Hematopoietic multipotent progenitor cell treated with erythropoietin and hydrocortisone succinate and interleukin-3 and kit ligand, for 4 days (in vitro differentiated cells): ENCODE results near the gene IL6ST.
A peak's percentile ranks its signal among the peaks of the same experiment; 100 is the strongest.
"Not testable (repeated sequence)": the region's sequence is repeated elsewhere in the genome, so short reads cannot be mapped to it uniquely, and the experiment has no call there.

Experiments
- DNase-seq: peaks from one replicate; pipeline ENCODE4 v3.0.0-alpha.2; 2015

IL6ST gene

DNA sequence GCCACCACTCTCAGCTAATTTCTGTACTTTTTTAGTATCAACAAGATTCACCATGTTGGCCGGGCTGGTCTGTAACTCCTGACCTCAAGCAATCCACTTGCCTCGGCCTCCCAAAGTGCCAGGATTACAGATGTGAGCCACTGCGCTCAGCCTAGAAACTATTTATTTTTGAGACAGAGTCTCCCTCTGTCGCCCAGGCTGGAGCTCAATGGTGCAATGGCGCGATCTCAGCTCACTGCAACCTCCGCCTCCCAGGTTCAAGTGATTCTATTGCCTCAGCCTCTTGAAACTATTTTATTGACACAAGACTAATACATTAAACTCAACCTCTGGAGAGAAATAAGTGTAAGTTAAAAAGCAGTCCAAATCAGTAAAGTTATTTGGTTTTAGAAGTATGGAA lies 34.0 kb downstream of the IL6ST start:
- DNase-seq, result no peak

GRCh38 chr5:55959208-55959607 lies 35.6 kb downstream of the IL6ST start:
- DNase-seq, result no peak

GRCh38 chr5:55941154-55941553 lies 53.6 kb downstream of the IL6ST start:
- DNase-seq, result not testable (repeated sequence)

DNA sequence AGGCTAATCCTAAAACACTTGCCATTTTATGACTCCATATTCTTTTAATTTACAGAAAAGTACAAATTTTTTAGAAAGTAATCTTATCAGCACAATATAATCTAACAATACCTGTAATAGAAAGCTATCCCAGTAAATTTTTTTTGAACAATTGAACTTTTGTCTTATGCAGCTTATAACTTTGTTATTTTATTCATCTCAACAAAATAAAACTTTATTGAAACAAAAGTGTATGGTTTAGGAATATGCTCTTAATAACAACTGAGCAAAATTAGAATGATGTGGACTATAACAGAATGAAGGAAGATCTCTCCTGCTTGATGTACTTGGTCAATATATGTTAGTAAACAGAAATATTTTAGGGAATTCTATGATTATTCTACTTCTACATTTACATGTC lies 57.2 kb downstream of the IL6ST start:
- DNase-seq, result not testable (repeated sequence)

DNA sequence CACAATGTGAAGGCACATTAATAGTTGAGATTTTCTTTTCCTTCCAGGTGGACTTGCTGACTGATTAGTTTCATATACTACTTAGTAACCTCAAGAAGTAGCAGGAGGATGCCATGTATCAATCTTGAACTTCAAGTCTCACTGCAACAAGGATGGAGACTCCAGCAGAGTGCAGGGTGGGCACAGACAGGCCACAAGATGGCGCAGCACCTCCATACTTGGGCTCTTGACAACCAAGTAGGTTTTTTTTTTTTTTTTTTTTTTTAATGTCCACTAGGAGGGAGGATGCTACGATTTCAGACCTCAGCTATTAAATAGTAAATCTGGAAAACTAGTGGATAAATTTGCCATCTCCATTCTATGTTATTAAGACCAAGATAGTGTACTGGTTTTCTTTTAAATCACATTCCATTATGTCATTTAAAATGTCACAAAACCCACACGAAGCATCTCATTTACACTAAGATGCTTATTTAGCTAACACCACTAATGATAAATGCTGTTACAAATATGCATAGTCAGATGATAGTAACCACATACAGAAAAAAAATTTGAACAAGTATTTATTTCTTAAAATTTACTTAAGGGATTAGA lies 58.6 kb downstream of the IL6ST start:
- peak; percentile 91 for DNase-seq

DNA sequence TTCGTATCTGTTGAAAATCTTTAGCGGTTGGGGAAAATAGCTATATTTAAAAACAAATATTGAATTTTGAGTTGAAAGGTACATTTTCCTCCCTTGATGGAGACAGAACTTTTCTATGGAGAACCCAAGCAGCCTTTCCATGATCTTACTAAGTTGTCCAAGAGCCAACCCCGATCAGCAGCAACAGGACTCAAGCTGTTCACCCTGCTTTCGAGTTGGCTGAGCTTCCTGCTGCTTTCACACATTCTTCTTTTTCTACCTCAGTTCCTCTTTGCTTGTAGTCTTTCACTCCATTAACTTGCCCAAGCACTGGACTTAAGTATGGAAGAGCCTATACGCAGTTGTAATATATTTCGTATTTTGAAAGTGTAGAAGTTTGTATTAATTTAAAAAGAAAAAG lies 59.4 kb downstream of the IL6ST start:
- DNase-seq, result no peak

GRCh38 chr5:55934720-55935119 lies 60.0 kb downstream of the IL6ST start:
- DNase-seq, result no peak

DNA sequence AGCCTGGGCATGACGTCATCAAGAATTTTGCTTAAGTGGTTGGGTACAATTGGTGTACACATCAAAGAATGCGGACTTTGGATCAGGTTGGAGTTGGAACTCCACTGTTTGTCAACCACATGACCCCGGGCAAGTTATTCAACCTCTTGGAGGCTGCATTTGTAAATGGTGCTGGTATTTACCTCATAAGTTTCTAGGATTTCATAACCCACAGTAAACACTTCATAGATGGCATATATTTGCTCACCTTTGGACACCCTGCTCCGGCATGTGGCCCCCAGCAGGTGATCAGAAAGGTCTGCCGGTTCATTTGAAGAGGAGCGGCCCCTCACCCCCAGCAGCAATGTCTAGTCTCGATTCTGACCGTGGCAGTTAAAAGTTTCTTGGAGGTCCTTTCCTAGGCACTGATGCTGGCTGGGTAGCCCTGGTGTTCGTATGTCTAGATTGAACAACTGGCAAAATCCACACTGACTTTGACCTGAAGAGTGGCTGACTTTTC lies 60.6 kb downstream of the IL6ST start:
- DNase-seq, result no peak

DNA sequence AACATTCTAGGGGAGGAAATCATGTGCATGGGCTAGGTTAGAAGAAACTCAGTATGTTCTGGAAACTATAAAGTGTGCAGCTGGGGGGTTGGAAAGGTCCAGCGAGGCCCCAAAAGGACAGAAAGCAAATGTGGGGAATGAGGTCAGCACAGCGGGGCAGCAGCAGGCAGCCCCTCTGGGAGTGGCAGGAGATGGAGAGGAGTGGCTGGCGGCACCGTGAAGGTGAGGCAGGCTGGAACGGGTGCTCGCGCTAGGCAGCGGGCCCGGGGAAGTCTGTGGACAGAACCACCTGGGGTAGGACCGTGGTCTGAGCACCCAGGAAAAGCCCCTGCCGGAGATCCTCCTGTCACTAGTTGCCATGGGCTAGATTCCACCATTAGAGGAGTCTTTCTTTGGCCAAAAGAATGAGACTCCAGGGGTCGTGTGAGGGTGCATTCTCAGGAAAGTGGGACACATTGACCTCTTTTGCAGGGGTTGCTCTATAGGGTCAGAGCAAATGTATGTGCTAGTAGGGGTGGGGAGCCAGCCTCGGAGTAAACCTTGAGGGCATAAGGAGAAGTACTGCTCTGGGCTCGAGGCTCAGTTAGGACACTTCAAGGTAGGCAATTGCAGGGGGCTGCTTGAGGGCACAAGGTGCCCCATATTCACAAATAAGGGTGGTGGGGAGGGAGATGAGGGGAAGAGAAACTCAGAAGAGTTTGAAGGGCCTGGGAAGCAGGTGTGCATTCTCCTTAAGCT lies 61.2 kb downstream of the IL6ST start:
- no peak for DNase-seq

DNA sequence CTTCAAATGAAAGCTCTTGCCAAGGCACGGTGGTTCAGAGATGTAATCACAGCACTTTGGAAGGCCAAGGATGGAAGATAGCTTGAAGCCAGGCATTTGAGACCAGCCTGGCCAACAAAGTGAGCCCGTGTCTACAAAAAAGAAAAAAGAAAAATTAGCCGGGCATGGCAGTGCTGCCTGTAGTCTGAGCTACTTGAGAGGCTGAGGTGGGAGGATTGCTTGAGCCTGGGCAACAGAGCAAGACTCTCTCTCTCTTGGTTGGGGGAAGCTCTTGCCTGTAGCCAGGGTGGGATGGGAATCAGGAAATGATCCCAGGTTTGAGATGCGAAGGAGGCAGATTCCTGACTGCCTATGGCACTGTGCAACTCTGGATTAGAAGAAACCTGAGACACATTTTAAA lies 62.1 kb downstream of the IL6ST start:
- no peak for DNase-seq

GRCh38 chr5:55929020-55929799 lies 65.6 kb downstream of the IL6ST start:
- DNase-seq, result no peak

DNA sequence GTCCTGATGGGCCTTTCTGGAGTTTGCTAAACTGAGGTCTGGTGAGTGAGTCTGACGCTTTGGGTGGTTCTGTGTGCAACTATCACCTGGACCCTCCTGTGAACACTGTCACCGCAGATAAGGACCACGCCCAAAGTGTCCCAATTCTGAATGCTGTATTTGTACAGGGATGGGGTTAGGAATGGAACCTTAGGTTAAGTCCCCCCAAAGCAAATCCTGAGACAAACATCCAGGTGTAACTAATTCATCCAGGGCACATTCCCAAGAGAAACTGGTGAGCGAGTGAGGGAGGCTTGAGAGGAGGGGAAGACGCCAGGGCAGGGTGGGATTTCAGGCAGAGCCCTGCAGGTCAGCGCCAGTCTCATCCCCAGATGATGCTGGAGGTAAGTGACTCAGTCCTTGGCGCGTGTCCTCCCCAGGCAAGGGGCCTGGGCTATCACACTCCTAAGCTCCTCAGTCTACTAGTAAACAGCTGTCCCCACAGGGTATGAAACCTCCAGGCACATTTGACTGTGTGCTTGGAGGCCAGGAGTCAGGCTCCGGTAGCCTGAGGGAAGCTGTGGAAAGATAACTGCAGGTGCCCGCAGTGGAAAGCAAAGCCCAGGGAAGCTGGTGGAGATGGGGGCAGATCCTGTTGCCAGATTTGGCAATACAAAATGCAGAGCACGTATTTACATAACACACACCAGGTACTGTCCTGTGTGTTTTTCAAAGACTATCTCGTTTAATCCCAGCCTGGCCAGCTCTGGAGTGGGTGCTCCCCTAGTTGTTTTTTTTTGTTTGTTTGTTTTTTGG lies 66.7 kb downstream of the IL6ST start:
- DNase-seq, result no peak

DNA sequence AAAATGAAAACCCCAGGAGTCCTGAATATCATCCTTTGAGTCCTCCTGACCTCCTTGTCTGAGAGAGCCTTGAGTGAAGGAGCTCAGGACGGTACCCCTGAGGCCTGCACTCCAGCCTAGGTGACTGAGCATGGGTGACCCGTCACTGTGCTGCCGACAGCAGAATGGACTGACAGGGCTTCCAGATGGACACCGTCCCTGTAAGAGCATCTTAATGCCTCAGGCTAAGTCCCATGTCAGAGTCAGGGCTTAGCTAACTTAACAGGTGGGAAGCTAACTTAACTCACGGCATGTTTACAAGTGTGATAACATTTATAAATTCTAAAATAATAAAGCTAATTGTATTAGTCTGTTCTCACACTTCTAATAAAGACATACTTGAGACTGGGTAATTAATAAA lies 68.3 kb downstream of the IL6ST start:
- no peak for DNase-seq

DNA sequence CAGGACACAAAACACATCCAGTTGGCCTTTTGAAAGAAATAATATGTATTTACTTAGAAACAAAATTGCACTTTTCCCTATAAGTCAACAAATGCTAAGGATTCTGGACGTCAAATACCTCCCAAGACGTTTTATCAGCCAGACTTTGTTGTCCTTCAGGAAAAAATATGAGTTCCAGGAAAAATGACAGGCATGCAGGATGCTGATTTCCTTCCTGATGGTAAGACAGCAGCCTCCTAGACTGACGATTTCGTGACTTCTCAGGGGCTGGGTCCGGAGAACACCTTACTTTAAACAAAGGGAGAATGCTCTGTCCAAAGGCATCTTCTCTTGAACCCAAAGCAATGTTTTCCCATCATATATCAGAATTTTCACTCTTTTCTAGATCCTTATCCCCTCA lies 69.1 kb downstream of the IL6ST start:
- DNase-seq, result no peak

GRCh38 chr5:55925181-55925580 lies 69.6 kb downstream of the IL6ST start:
- no peak for DNase-seq

DNA sequence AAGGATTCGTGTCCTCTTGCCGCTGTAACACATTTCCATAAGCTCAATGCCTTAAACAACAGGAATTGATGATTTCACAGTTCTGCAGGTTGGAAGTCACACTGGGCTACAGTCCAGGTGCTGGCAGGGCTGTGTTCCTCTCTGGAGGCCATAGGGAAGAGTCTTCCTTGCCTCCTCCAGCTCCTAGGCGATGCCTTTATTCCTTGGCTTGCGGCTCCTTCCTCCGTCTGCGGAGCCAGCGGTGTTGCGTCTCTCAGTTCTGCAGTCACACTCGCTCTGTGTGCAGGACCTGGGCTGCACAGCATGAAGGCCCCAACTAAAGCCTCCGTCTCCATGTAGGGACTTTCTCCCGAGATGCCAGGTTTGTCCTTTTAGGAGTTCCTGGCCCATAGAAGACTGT lies 70.0 kb downstream of the IL6ST start:
- no peak for DNase-seq

- no peak for DNase-seq
Observed at GRCh38 chr5:55923865-55924500, 70.8 kb downstream of the IL6ST start.

DNA sequence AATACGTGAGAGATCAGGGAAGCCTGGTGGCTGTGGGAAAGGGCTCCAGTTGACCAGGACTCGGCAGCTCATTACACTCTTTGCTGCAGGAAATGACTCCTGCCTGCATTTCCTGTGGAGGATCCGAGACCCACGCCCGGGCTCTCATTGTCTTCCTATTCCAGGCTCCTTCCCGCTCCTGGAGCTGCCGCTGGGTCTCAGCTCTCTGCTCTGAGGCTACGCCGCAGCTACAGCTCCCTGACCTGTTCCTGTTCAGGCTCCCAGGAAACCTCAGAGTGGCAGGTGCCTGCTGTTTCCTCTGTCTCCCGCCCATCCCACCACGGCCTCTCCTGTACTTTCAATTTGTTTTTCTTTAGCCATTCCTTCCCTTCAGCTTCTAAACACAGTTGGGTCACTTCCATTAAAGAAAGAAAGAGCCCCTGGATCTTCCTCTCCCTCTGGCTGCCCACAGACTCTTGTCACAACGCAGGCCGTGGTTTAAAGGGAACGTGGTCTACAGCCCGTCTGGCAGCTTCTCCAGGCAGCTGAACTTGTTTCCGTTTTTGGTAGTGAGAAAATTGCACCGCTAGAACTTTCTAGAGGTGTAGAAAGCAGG lies 71.5 kb downstream of the IL6ST start:
- DNase-seq, result peak; percentile 57

DNA sequence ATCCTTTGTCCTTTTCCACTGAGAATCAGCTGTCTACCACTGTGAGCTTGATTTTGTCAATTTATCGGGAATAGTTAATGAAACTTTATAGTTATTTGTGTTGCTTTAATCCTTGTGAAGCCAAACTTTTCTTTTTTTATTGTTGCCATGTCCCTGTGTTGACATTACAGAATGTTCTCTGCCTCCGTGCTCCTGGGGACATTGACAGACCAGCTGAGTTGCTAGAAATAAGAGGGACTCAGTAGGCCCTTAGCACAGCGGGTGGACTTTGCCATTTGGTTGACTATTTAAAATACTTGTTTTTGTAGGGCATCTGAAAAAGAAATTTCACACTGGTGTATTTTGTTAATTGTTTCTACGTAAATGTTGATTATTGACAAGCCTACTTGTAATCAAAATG lies 73.1 kb downstream of the IL6ST start:
- DNase-seq, result no peak

GRCh38 chr5:55920784-55921183 lies 74.0 kb downstream of the IL6ST start:
- peak; percentile 46 for DNase-seq

GRCh38 chr5:55919625-55920024 lies 75.1 kb downstream of the IL6ST start:
- DNase-seq, result no peak
